G401 (cell line): ENCODE results near the gene BOLA3. TPM values are rescaled to one million over a fixed set of nuclear protein-coding genes. Genes with fewer than 3 reads are reported as not detected.
"Not testable (repeated sequence)": the region's sequence is repeated elsewhere in the genome, so short reads cannot be mapped to it uniquely, and the experiment has no call there.

ENCODE experiments used
- DNase-seq: peaks from one replicate; pipeline ENCODE4 v3.0.0-alpha.2; 2015; ENCODE audit warnings: low spot score
- in situ Hi-C: cut with HindIII; loops from 2 replicates; pipeline ENCODE4 v1.10.0; 2016; ENCODE audit warnings: low sequenced_read_pairs, mixed read lengths
- total RNA-seq: library from RNA; depleted of rRNA; stranded (reverse); fragments of >200 nt; shearing (Covaris generic); gene quantifications from 2 replicates; pipeline ENCODE4 v1.2.3, GENCODE V29; 2014; rRNA removed

The BOLA3 gene, protein sequence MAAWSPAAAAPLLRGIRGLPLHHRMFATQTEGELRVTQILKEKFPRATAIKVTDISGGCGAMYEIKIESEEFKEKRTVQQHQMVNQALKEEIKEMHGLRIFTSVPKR
- total RNA-seq = 121 and 145 TPM in 2 replicates

GRCh38 chr2:74147727-74148456 lies at the start of gene BOLA3:
Gene BOLA3 (minus strand): TSS chr2:74147912. CDS start chr2:74147874, 38 bp downstream.
- in situ Hi-C loops = no loop called here
- peak; percentile 87 for DNase-seq

DNA sequence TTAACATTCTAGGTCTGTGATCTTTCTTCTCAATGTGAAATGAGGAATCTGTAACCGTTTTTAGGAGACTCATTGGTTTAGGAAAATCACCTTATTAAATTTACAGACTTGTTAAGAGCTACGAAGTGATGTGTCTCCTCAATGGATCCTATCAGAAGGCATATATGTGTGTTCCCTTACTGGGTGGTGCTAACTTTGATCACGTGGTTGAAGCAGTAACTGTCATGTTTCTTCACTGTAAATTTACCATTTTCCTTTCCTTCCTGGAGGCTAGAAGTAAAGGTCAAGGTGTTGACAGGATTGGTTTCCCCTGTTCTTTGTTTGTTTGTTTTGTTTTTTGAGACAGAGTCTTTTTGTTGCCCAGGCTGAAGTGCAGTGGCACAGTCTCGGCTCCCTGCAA lies 49.3 kb upstream of the BOLA3 start:
- DNase-seq = no peak
- in situ Hi-C loops = no loop called here

DNA sequence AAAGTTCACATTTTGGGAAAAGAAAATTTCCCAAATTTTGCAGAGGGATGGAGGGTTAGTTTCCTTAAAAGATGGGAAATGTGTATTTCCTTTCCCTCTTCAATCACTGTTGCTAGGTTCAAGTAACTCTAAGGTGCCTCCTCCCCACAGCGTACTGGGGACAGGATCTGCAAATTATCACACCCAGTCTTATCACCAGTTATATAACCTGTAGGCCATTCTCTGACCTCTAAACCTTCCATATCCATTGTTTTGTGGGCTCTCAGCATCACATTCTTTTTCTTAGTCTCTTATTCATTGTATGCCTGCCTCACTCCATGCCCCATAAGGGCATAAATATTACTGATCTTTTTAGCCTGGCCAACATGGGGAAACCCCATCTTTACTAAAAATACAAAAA lies 47.1 kb upstream of the BOLA3 start:
- in situ Hi-C loops = no loop called here
- no peak for DNase-seq

GRCh38 chr2:74191596-74192380 lies 44.1 kb upstream of the BOLA3 start:
- in situ Hi-C loops = no loop called here
- DNase-seq = no peak

DNA sequence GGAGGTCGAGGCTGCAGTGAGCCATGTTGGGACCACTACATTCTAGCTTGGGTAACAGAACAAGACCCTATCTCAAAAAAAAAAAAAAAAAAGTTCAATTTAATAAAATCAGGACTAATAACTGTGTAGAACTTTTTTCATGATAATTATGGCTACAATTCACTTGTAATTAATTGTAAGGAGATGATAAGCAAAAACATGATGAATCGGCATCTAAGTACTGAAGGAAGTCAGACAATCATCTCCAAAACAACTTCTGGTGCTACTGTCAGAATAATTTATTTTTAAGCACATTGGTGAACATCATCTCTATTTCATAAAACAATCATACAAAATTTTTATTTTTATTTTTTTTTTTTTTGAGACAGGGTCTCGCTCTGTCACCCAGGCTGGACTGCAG lies 41.0 kb upstream of the BOLA3 start:
- DNase-seq = no peak
- in situ Hi-C loops = no loop called here

- in situ Hi-C loops = no loop called here
Measured at GRCh38 chr2:74188018-74188601, 40.4 kb upstream of the BOLA3 start.

DNA sequence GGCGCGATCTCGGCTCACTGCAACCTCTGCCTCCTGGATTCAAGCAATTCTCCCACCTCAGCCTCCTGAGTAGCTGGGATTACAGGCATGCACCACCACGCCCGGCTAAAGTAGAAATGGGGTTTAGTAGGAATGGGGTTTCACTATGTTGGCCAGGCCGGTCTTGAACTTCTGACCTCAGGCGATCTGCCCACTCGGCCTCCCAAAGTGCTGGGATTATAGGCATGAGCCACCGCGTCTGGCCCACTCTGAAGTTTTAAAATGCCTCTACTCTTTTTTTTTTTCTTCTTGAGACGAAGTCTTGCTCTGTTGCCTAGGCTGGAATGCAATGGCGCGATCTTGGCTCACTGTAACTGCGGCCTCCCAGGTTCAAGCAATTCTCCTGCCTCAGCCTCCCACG lies 39.0 kb upstream of the BOLA3 start:
- DNase-seq, in situ Hi-C loops: not testable (repeated sequence)

More at GRCh38 chr2:74188018-74188601, 40.4 kb upstream of the BOLA3 start:
- DNase-seq = no peak

DNA sequence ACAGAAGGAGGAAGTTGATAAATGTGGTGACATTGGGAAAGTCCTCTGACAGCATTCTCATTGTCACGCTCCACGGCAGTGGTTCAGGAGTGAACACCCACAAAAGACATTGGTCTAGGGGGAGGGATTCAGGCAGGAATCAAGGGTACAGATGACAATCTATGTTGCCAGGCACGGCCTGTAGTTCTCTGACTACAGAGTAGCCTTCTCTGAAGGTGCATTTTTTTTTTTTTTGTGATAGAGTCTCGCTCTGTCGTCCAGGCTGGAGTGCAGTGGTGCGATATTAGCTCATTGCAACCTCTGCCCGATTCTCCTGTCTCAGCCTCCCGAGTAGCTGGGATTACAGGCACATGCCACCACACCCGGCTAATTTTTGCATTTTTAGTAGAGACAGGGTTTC lies 38.3 kb upstream of the BOLA3 start:
- DNase-seq = no peak
- in situ Hi-C loops = no loop called here

GRCh38 chr2:74183878-74184277 lies 36.2 kb upstream of the BOLA3 start:
- no peak for DNase-seq
- in situ Hi-C loops = no loop called here

GRCh38 chr2:74181739-74182138 lies 34.0 kb upstream of the BOLA3 start:
- in situ Hi-C loops = no loop called here
- DNase-seq = peak; percentile 65

GRCh38 chr2:74179063-74179865 lies 31.6 kb upstream of the BOLA3 start:
- in situ Hi-C loops = no loop called here
- DNase-seq = no peak

DNA sequence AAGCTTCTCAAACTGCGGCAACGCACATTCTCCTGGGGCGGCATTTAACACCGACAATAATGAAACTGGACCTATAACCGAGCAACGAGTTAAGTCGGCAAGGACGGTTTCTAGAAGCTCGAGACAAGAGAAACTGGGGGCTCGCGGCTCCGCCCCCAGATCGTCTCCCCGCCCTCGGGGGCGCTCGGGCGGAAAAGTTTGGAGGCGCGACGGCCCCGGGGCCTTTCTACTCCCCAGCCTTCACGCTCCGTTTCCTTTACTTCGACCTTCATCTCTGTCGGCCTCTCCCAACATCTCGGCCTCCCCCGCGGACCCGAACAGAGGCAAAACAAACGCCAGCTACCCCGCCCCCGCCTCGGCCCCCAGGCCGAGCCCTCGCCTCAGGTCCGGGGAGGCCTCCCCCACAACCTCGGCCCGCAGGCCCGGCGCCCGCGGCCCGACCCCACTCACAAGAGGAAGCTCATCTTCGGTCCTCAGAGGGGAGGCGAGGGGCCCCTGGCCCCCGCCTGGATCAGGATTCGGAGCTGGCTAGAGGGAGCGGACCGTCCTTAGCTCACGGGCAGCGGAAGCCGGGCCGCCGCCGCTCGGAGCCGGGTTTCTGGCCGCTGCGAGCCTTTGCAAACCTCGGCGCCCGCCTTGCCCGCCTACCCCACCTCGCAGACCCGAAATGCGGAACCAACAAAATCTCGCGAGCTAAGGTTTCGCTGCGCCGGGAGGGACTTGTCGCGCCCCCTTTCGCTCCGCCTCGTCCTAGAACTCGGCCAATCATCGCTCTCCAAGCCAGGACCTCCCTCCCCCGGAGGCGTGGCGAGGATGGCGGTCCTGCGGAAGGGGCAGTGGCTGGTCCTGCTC lies 30.7 kb upstream of the BOLA3 start, which contains the start of gene MOB1A:
Gene MOB1A, minus strand, starts transcription at position 669 of the 852 bp plus-strand sequence. Its CDS starts 205 bp downstream, at position 464.
- DNase-seq = peak; percentile 99
- in situ Hi-C loops = no loop called here

GRCh38 chr2:74177696-74178095 lies 30.0 kb upstream of the BOLA3 start:
- DNase-seq = no peak
- in situ Hi-C loops = no loop called here

- in situ Hi-C loops = no loop called here
- no peak for DNase-seq
Measured at GRCh38 chr2:74174909-74175308, 27.2 kb upstream of the BOLA3 start.

DNA sequence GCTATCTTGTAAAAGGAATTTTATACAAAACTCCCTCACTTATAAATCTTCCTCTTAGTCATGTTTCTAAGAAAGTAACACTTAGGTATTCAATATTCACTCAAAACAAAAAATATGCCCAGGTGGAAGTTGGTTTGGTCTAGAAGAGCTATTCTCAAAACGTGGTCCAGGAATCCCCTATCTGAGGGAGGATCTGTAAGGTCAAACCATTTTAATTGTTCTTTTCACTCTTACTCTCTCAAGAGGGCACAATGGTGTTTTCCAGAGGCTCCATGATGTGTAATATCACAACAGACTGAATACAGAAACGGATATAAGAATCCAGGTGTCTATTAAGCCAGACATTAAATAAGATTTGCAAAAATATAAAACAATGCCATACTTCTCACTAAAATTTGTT lies 21.0 kb upstream of the BOLA3 start:
- no peak for DNase-seq
- in situ Hi-C loops = no loop called here

DNA sequence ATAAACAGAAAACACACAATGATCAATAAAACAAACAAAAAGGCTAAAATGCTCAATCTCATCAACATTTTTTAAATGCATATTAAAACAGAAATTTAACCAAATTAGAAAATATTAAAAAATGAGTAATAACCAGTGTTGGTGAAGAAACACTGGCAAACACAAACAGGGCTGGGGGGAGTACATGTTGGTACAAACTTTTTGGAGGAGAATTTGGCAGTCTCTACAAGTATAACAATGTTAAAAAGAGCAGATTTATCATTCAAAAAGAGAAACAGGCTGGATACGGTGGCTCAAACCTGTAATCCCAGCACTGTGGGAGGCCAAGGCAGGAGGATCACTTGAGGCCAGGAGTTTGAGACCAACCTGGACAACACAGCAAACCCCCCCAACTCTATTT lies 17.0 kb upstream of the BOLA3 start:
- in situ Hi-C loops = no loop called here
- no peak for DNase-seq

DNA sequence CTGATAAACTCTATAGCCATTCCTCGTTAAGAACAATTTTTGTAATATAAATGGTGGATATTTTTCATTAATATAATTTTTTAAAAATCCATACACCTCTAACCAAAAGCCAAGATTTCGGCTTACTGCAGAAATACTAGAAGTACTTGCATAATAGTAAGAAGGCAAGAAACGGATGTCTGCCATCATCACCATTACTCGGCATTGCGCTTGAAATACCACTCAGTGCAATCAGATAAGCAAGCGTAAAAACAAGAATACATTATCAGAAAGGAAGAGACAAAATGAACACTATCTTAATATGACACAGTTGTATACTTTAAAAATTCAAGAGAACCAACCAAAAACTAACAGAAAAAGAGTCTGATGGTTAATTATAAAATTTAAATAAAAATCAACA lies 15.2 kb upstream of the BOLA3 start:
- in situ Hi-C loops = no loop called here
- DNase-seq = no peak

- DNase-seq = no peak
- in situ Hi-C loops = no loop called here
Measured at GRCh38 chr2:74155830-74156229, 8.1 kb upstream of the BOLA3 start.
